ENCODE results near the gene SLC29A1. TPM values are rescaled to one million over a fixed set of nuclear protein-coding genes. Genes with fewer than 3 reads are reported as not detected.

The SLC29A1 gene
- total and polyA plus RNA-seq, 2 of the 8 experiments (the other 6 are each of a cell fraction or from before 2014, with no cell fraction given) = 187 to 558 TPM

DNA sequence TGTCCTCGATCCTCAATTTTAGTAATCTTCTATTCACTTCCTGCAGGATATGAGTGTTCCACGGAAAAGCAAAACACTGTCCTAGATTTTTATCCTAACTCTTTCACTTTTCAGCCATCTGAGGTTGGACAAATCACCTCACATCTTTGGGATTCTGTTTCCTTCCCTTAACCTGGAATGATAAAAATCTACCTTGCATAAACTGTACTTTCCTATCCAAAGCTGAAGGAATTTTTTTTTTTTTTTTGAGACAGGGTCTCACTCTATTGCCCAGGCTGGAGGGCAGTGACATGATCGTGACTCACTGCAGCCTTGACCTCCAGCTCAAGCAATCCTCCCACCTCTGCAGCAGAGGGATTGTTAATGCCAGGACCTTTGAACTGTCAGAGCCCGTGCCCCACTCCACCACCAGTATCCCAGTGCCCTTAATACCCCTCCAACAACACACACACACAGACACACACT lies 44.3 kb upstream of the SLC29A1 start (continued):
- TF ChIP-seq CHD7 (IDR thresholded peaks at IDR 0.05; ENCODE audit: insufficient replicate concordance, low read length) = no peak
- no peak for TF ChIP-seq KDM1A (IDR thresholded peaks at IDR 0.05; ENCODE audit: borderline replicate concordance, low read length)
- no peak for TF ChIP-seq SIX5 (IDR thresholded peaks at IDR 0.05; ENCODE audit: low read depth, low read length)
- TF ChIP-seq, protein P1, sequence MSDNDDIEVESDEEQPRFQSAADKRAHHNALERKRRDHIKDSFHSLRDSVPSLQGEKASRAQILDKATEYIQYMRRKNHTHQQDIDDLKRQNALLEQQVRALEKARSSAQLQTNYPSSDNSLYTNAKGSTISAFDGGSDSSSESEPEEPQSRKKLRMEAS (IDR thresholded peaks at IDR 0.05) = no peak
